ENCODE measurements around the gene PCBP3.
"Not testable (repeated sequence)": the region's sequence is repeated elsewhere in the genome, so short reads cannot be mapped to it uniquely, and the experiment has no call there.

The PCBP3 gene

GRCh38 chr21:45643021-45643980 lies at the start of gene PCBP3:
Gene PCBP3, plus strand, starts transcription at chr21:45643725. Its CDS starts 206,361 bp downstream, at chr21:45850086.
- peak; percentile 87 for DNase-seq (ENCODE audit: low read depth)

GRCh38 chr21:45594721-45595489 lies 48.6 kb upstream of the PCBP3 start:
- DNase-seq (ENCODE audit: low read depth), result no peak

- no peak for DNase-seq (ENCODE audit: low read depth)
Observed at GRCh38 chr21:45595574-45596295, 47.8 kb upstream of the PCBP3 start.

DNA sequence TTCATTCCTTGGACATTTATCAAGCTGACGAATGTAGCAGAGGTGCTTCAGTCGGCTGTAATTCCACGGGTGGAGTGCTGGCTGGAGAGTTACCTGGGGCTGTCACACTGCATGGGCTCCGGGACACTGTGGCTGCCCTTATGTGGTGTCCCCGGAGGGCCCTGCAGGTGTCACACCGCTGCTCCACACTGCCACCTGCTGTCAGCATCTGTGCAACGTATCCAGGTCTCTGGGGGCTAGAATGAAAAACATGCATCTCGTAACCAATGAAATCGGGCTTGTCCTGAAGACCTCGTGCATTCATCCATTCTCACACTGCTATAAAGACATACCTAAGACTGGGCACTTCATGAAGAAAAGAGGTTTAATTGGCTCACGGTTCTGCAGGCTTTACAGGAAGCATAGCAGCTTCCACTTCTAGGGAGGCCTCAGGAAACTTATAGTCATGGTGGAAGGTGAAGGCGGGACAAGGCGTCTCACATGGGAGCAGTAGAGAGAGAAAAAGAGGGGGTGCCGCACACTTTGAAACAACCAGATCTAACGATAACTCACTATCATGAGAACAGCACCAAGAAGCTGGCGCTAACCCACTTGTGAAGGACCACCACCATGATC lies 46.7 kb upstream of the PCBP3 start:
- DNase-seq (ENCODE audit: low read depth), result peak; percentile 78

DNA sequence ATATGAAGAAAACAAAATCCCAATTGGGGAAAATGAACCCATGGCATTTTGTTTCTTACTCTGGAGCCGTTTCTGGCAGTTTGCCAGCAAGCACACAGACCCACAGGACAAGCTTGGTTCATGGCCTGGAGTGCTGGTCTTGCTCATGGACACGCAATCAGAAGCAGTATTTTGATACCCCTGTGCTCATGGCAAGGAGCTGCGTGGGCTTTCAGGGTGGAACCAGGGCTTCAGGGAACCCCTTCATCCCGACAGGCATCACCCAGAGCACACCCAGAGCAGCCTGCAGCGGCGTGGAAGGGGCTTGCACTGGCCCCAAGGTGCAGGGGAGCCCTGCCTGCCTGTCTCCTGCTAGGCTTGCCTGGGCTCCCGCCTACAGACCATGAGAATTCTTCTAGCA lies 45.4 kb upstream of the PCBP3 start:
- DNase-seq (ENCODE audit: low read depth), result no peak

- DNase-seq (ENCODE audit: low read depth), result no peak
Observed at GRCh38 chr21:45598666-45599065, 44.9 kb upstream of the PCBP3 start.

- DNase-seq (ENCODE audit: low read depth), result no peak
Observed at GRCh38 chr21:45599146-45599581, 44.4 kb upstream of the PCBP3 start.

- DNase-seq (ENCODE audit: low read depth), result no peak
Observed at GRCh38 chr21:45600248-45600647, 43.3 kb upstream of the PCBP3 start.

GRCh38 chr21:45601551-45601950 lies 42.0 kb upstream of the PCBP3 start:
- DNase-seq (ENCODE audit: low read depth), result no peak

- DNase-seq (ENCODE audit: low read depth), result no peak
Observed at GRCh38 chr21:45602106-45602505, 41.4 kb upstream of the PCBP3 start.

- no peak for DNase-seq (ENCODE audit: low read depth)
Observed at GRCh38 chr21:45603481-45603880, 40.0 kb upstream of the PCBP3 start.

- DNase-seq (ENCODE audit: low read depth), result not testable (repeated sequence)
Observed at GRCh38 chr21:45604681-45605080, 38.8 kb upstream of the PCBP3 start.

- peak; percentile 41 for DNase-seq (ENCODE audit: low read depth)
Observed at GRCh38 chr21:45607021-45607908, 36.3 kb upstream of the PCBP3 start.

DNA sequence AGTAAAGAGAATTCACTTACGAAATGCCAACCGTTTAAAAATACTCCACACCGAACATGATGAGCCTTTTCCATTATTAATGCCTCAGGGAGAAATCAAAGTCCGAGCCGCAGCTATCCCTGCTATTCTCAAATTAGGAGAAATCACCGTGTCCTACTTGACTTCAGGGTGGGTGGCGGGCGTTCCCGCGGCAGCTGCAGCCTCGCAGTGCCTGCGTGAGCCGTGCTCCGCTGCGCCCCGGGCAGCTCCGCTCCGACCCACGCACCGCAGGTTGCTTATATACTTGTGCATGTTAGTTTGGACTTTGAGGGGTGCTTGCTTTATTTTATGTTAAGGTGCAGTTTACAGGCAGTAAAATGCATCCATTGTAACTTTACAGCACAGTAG lies 35.6 kb upstream of the PCBP3 start:
- DNase-seq (ENCODE audit: low read depth), result no peak

- not testable (repeated sequence) for DNase-seq (ENCODE audit: low read depth)
Observed at GRCh38 chr21:45608747-45609470, 34.6 kb upstream of the PCBP3 start.

GRCh38 chr21:45609616-45610015 lies 33.9 kb upstream of the PCBP3 start:
- not testable (repeated sequence) for DNase-seq (ENCODE audit: low read depth)

DNA sequence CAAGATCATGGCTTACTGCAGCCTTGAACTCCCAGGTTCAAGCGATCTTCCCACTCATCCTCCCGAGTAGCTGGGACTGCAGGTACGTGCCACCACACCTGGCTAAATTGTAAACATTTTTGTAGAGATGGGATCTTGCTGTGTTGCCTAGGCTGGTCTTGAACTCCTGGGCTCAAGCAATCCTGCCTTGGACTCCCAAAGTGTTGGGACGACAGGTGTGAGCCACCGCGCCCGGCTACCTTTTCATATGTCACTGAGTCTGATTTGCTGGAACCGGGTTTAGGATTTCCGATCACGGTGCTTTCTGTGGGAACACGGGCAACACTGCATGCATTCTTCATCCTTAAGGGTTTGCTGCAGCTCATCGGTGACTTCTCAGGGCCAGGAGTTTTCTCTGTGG lies 32.2 kb upstream of the PCBP3 start:
- DNase-seq (ENCODE audit: low read depth), result no peak

- DNase-seq (ENCODE audit: low read depth), result no peak
Observed at GRCh38 chr21:45611939-45612664, 31.4 kb upstream of the PCBP3 start.

- DNase-seq (ENCODE audit: low read depth), result not testable (repeated sequence)
Observed at GRCh38 chr21:45612665-45613019, 30.9 kb upstream of the PCBP3 start.
